Ectodermal cell (in vitro differentiated cells): Measurements from ENCODE around the gene GRHL3.

ENCODE experiments used
- H3K27ac ChIP-seq: 2 replicates; pipeline ENCODE4 v1.7.0; 2013; ENCODE audit warnings: mild to moderate bottlenecking, low read depth, low read length; ENCODE audit not compliant: insufficient read depth, poor library complexity, severe bottlenecking
- H3K27me3 ChIP-seq: 2 replicates; pipeline ENCODE4 v1.7.0; 2013; ENCODE audit warnings: mild to moderate bottlenecking, low read length; ENCODE audit not compliant: insufficient read depth, control insufficient read depth, poor library complexity, severe bottlenecking
- H3K36me3 ChIP-seq: one replicate; pipeline ENCODE4 v1.7.0; 2013; ENCODE audit warnings: low read length; ENCODE audit not compliant: control insufficient read depth, insufficient read depth
- H3K4me1 ChIP-seq: one replicate; pipeline ENCODE4 v1.7.0; 2013; ENCODE audit warnings: low read length; ENCODE audit not compliant: control insufficient read depth, insufficient read depth
- H3K4me3 ChIP-seq: 2 replicates; pipeline ENCODE4 v1.7.0; 2013; ENCODE audit warnings: low read depth, low read length, control low read depth; ENCODE audit not compliant: insufficient read depth
- H3K9me3 ChIP-seq: 2 replicates; pipeline ENCODE4 v1.7.0; 2013; ENCODE audit warnings: mild to moderate bottlenecking, low read length, moderate library complexity; ENCODE audit not compliant: control insufficient read depth
- WGBS, 2 experiments: methylation state at CpG; one replicate each; pipeline ENCODE4 v1.1.7; 2013; ENCODE audit warnings: missing lambda C conversion rate in 2 of 2; 5-methylcytosine and 5-hydroxymethylcytosine counted together

GRHL3 gene

GRCh38 chr1:24317081-24317480 is 2.1 kb upstream of the GRHL3 start:
- H3K27ac ChIP-seq, result no peak overlapping the region
- H3K9me3 ChIP-seq, result no peaks in the 10 kb centered on the region
- H3K4me1 ChIP-seq, result peaks cover 36% of the 10 kb centered on the region
- no peak overlapping the region for H3K4me3 ChIP-seq
- WGBS, 2 experiments, result 91 to 92% methylated on average over 6 of the region's 6 CpGs
- H3K36me3 ChIP-seq, result no peaks in the 10 kb centered on the region
- H3K27me3 ChIP-seq, result peaks cover 47% of the 10 kb centered on the region

GRCh38 chr1:24317956-24318614 is 1.1 kb upstream of the GRHL3 start:
- no peak overlapping the region for H3K27ac ChIP-seq
- H3K36me3 ChIP-seq, result no peaks in the 10 kb centered on the region
- 55 to 56% methylated on average over 2 of the region's 2 CpGs for WGBS, 2 experiments
- H3K4me3 ChIP-seq, result no peak overlapping the region
- H3K4me1 ChIP-seq, result peaks cover 41% of the 10 kb centered on the region
- H3K27me3 ChIP-seq, result peaks cover 57% of the 10 kb centered on the region
- H3K9me3 ChIP-seq, result no peaks in the 10 kb centered on the region

- Histone ChIP-seq H3K9me3 (no peaks in the 10 kb centered on the region), H3K4me1 (peaks cover 43% of the 10 kb centered on the region), H3K27ac (no peak overlapping the region), H3K4me3 (peak overlapping the region; percentile 15), H3K27me3 (peaks cover 64% of the 10 kb centered on the region), H3K36me3 (no peaks in the 10 kb centered on the region)
- 51 to 53% methylated on average over 3 of the region's 5 CpGs for WGBS, 2 experiments
These were observed 394 bp upstream of the GRHL3 start for GRCh38 chr1:24318615-24319311.

- H3K4me3 ChIP-seq, result peak overlapping the region; percentile 15
- H3K27me3 ChIP-seq, result peaks cover 75% of the 10 kb centered on the region
- no peaks in the 10 kb centered on the region for H3K36me3 ChIP-seq
- WGBS, 2 experiments, result 93 to 100% methylated on average over 1 of the region's 1 CpG
- H3K27ac ChIP-seq, result no peak overlapping the region
- H3K4me1 ChIP-seq, result peaks cover 43% of the 10 kb centered on the region
- no peaks in the 10 kb centered on the region for H3K9me3 ChIP-seq
These were observed 805 bp downstream of the GRHL3 start for GRCh38 chr1:24319962-24320361.

GRCh38 chr1:24321126-24321525 is 2.0 kb downstream of the GRHL3 start:
- WGBS, 2 experiments, result 47% methylated on average over 8 of the region's 8 CpGs
- Histone ChIP-seq H3K27ac (no peak overlapping the region), H3K9me3 (no peaks in the 10 kb centered on the region), H3K27me3 (peaks cover 75% of the 10 kb centered on the region), H3K4me1 (peaks cover 43% of the 10 kb centered on the region), H3K4me3 (peak overlapping the region; percentile 6), H3K36me3 (no peaks in the 10 kb centered on the region)

GRCh38 chr1:24321697-24322469 is 2.7 kb downstream of the GRHL3 start:
- Histone ChIP-seq H3K4me3 (peak overlapping the region; percentile 36), H3K27ac (no peak overlapping the region), H3K4me1 (peaks cover 43% of the 10 kb centered on the region), H3K27me3 (peaks cover 74% of the 10 kb centered on the region), H3K9me3 (no peaks in the 10 kb centered on the region), H3K36me3 (no peaks in the 10 kb centered on the region)
- WGBS, 2 experiments, result 10 to 11% methylated on average over 72 of the region's 72 CpGs

GRCh38 chr1:24322470-24323177 is 3.5 kb downstream of the GRHL3 start:
- 14 to 17% methylated on average over 33 of the region's 33 CpGs for WGBS, 2 experiments
- peak overlapping the region; percentile 36 for H3K4me3 ChIP-seq
- H3K36me3 ChIP-seq, result no peaks in the 10 kb centered on the region
- H3K4me1 ChIP-seq, result peaks cover 43% of the 10 kb centered on the region
- H3K9me3 ChIP-seq, result no peaks in the 10 kb centered on the region
- no peak overlapping the region for H3K27ac ChIP-seq
- peaks cover 70% of the 10 kb centered on the region for H3K27me3 ChIP-seq

GRCh38 chr1:24323281-24323680 is 4.1 kb downstream of the GRHL3 start:
- no peak overlapping the region for H3K27ac ChIP-seq
- H3K9me3 ChIP-seq, result no peaks in the 10 kb centered on the region
- WGBS, 2 experiments, result 87 to 96% methylated on average over 2 of the region's 2 CpGs
- H3K36me3 ChIP-seq, result no peaks in the 10 kb centered on the region
- peaks cover 70% of the 10 kb centered on the region for H3K27me3 ChIP-seq
- H3K4me3 ChIP-seq, result no peak overlapping the region
- H3K4me1 ChIP-seq, result peaks cover 37% of the 10 kb centered on the region

GRCh38 chr1:24324903-24325302 is 5.7 kb downstream of the GRHL3 start:
- Histone ChIP-seq H3K36me3 (no peaks in the 10 kb centered on the region), H3K9me3 (no peaks in the 10 kb centered on the region), H3K4me1 (peaks cover 28% of the 10 kb centered on the region), H3K27ac (no peak overlapping the region), H3K4me3 (no peak overlapping the region), H3K27me3 (peaks cover 54% of the 10 kb centered on the region)
- WGBS, 2 experiments, result 93 to 95% methylated on average over 6 of the region's 6 CpGs
